ENCODE results near the gene MAPK8. TPM values are rescaled to one million over a fixed set of nuclear protein-coding genes. Genes with fewer than 3 reads are reported as not detected.

The MAPK8 gene
- polyA plus RNA-seq, 1 of the 3 experiments (the other 2 are of a cell fraction): 26.4 TPM

GRCh38 chr10:48274636-48275035 lies 31.8 kb upstream of the MAPK8 start, which contains the start of gene FRMPD2:
Gene FRMPD2 (minus strand): TSS chr10:48274696. CDS start chr10:48274567, 129 bp downstream.
- no peaks in the 10 kb centered on the region for H4K20me1 ChIP-seq (ENCODE audit: insufficient read depth)
- DNase-seq: no peak
- no peak within 1 kb of the TSS for H3K4me3 ChIP-seq (ENCODE audit: low read depth in 2 of 2, low read length in 1 of 2)
- no peaks in the 10 kb centered on the region for H3K36me3 ChIP-seq (replicated peaks in 1 of 2; ENCODE audit: control insufficient read depth in 1 of 2, insufficient read depth in 2 of 2, low read length in 1 of 2)
- TF ChIP-seq EP300 (IDR thresholded peaks at IDR 0.05; ENCODE audit: borderline replicate concordance in 1 of 2, low read depth in 1 of 2, low read length in 1 of 2): no peak
- TF ChIP-seq FOSL2 (IDR thresholded peaks at IDR 0.05; ENCODE audit: borderline replicate concordance, low read depth): no peak
- TF ChIP-seq, protein P1, sequence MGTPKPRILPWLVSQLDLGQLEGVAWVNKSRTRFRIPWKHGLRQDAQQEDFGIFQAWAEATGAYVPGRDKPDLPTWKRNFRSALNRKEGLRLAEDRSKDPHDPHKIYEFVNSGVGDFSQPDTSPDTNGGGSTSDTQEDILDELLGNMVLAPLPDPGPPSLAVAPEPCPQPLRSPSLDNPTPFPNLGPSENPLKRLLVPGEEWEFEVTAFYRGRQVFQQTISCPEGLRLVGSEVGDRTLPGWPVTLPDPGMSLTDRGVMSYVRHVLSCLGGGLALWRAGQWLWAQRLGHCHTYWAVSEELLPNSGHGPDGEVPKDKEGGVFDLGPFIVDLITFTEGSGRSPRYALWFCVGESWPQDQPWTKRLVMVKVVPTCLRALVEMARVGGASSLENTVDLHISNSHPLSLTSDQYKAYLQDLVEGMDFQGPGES (IDR thresholded peaks at IDR 0.05; ENCODE audit: low read depth, low read length): no peak
- no peak for TF ChIP-seq RFX5 (IDR thresholded peaks at IDR 0.05; ENCODE audit: low read length)
- TF ChIP-seq, protein P2, sequence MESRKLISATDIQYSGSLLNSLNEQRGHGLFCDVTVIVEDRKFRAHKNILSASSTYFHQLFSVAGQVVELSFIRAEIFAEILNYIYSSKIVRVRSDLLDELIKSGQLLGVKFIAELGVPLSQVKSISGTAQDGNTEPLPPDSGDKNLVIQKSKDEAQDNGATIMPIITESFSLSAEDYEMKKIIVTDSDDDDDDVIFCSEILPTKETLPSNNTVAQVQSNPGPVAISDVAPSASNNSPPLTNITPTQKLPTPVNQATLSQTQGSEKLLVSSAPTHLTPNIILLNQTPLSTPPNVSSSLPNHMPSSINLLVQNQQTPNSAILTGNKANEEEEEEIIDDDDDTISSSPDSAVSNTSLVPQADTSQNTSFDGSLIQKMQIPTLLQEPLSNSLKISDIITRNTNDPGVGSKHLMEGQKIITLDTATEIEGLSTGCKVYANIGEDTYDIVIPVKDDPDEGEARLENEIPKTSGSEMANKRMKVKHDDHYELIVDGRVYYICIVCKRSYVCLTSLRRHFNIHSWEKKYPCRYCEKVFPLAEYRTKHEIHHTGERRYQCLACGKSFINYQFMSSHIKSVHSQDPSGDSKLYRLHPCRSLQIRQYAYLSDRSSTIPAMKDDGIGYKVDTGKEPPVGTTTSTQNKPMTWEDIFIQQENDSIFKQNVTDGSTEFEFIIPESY (IDR thresholded peaks at IDR 0.05; ENCODE audit: borderline replicate concordance, low read depth): no peak
- TF ChIP-seq POLR2AphosphoS5 (IDR thresholded peaks at IDR 0.05; ENCODE audit: low read depth, low read length): no peak
- no peak for TF ChIP-seq TEAD4 (IDR thresholded peaks at IDR 0.05; ENCODE audit: borderline replicate concordance, insufficient read depth)
- TF ChIP-seq, protein P3, sequence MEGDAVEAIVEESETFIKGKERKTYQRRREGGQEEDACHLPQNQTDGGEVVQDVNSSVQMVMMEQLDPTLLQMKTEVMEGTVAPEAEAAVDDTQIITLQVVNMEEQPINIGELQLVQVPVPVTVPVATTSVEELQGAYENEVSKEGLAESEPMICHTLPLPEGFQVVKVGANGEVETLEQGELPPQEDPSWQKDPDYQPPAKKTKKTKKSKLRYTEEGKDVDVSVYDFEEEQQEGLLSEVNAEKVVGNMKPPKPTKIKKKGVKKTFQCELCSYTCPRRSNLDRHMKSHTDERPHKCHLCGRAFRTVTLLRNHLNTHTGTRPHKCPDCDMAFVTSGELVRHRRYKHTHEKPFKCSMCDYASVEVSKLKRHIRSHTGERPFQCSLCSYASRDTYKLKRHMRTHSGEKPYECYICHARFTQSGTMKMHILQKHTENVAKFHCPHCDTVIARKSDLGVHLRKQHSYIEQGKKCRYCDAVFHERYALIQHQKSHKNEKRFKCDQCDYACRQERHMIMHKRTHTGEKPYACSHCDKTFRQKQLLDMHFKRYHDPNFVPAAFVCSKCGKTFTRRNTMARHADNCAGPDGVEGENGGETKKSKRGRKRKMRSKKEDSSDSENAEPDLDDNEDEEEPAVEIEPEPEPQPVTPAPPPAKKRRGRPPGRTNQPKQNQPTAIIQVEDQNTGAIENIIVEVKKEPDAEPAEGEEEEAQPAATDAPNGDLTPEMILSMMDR (IDR thresholded peaks at IDR 0.05): no peak
- TF ChIP-seq TCF12 (IDR thresholded peaks at IDR 0.05): no peak
- no peak for TF ChIP-seq FOXM1 (IDR thresholded peaks at IDR 0.05; ENCODE audit: low read depth)
- no peak for TF ChIP-seq NRF1 (IDR thresholded peaks at IDR 0.05; ENCODE audit: low read depth, low read length)
- no peak for TF ChIP-seq SIN3A (IDR thresholded peaks at IDR 0.05; ENCODE audit: borderline replicate concordance, low read depth, low read length)
- TF ChIP-seq RCOR1 (IDR thresholded peaks at IDR 0.05; ENCODE audit: low read length): no peak
- TF ChIP-seq, protein P4, sequence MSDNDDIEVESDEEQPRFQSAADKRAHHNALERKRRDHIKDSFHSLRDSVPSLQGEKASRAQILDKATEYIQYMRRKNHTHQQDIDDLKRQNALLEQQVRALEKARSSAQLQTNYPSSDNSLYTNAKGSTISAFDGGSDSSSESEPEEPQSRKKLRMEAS (IDR thresholded peaks at IDR 0.05; ENCODE audit: low read depth): no peak
- no peak for TF ChIP-seq ELF1 (IDR thresholded peaks at IDR 0.05)
- no peak for TF ChIP-seq MEF2A (IDR thresholded peaks at IDR 0.05; ENCODE audit: borderline replicate concordance, low read depth)
- TF ChIP-seq JUND (IDR thresholded peaks at IDR 0.05): no peak
- H3K27me3 ChIP-seq (ENCODE audit: insufficient read depth): no peaks in the 10 kb centered on the region; the same call in 1 of the 2 replicates
- no peaks in the 10 kb centered on the region for H3K9me3 ChIP-seq
- no peaks in the 10 kb centered on the region for H3K9me2 ChIP-seq
- no peaks in the 10 kb centered on the region for H3K79me2 ChIP-seq (ENCODE audit: insufficient read depth)
- H3F3A ChIP-seq (replicated peaks; ENCODE audit: insufficient read depth): no peaks in the 10 kb centered on the region
- POLR2A ChIA-PET: no interaction called here
- CTCF ChIA-PET: interaction anchor here (1.0 kb wide), 1 partner anchor 15 kb away, joined by 3 read pairs; no protein-coding TSS in a partner anchor
- no peaks in the 10 kb centered on the region for H3K4me1 ChIP-seq (ENCODE audit: control insufficient read depth in 1 of 2, insufficient read depth in 2 of 2, low read depth in 1 of 2, low read length in 1 of 2)
- 79% methylated on average over 8 of the region's 8 CpGs for WGBS (ENCODE audit: low lambda C conversion rate)
- H3K4me2 ChIP-seq: no peak within 1 kb of the TSS
- H3K9ac ChIP-seq: no peak within 1 kb of the TSS
- H3K27ac ChIP-seq (ENCODE audit: low read depth in 2 of 2, low read length in 1 of 2): no peak within 1 kb of the TSS
- no peak within 1 kb of the TSS for H2AFZ ChIP-seq (ENCODE audit: low read depth)
